ENCODE data around the gene SVEP1.

SVEP1 gene

GRCh38 chr9:110317911-110318310 is 261.6 kb downstream of the SVEP1 start:
- no peak for DNase-seq (ENCODE audit: low spot score)

GRCh38 chr9:110316261-110317075 is 263.1 kb downstream of the SVEP1 start:
- DNase-seq (ENCODE audit: low spot score) = no peak

Measured in CD4-positive, alpha-beta T cell treated with Interleukin-15 for 4 hours (primary cell).